Body of pancreas (tissue), 4 donors: ENCODE measurements around the gene PDLIM7. TPM values are rescaled to one million over a fixed set of nuclear protein-coding genes. Genes with fewer than 3 reads are reported as not detected.
A peak's percentile ranks its signal among the peaks of the same experiment; 100 is the strongest.

ENCODE experiments used
- ATAC-seq: fragments of 150-250 bp; one replicate; pipeline ENCODE4 v1.9.1; 2016
- DNase-seq, 4 donors: peaks; one replicate each; pipeline ENCODE4 v3.0.0-alpha.2; 2019
- H3K27ac ChIP-seq, 4 donors: fragments of 200-600 bp; sonication (generic); 1 replicate in 3 of 4; 2 replicates in 1 of 4; pipeline versions ENCODE4 v1.5.1 to v1.6.1; 2016 to 2019; ENCODE audit warnings: mild to moderate bottlenecking in 1 of 4, mixed read lengths in 1 of 4, moderate library complexity in 1 of 4
- H3K27me3 ChIP-seq, 2 donors: fragments of 200-600 bp; sonication (generic); one replicate each; pipeline ENCODE4 v1.6.0; 2016; ENCODE audit warnings: mild to moderate bottlenecking in 1 of 2
- H3K36me3 ChIP-seq, 2 donors: fragments of 200-600 bp; sonication (generic); replicated peaks in 1 of 2; 2 replicates each; pipeline ENCODE4 v1.5.1; 2016; ENCODE audit warnings: low read depth in 2 of 2; ENCODE audit not compliant: insufficient read depth in 1 of 2
- H3K4me1 ChIP-seq: fragments of 200-600 bp; sonication (generic); one replicate; pipeline ENCODE4 v1.6.0; 2016
- H3K4me3 ChIP-seq, 2 donors: fragments of 200-600 bp; sonication (generic); 1 replicate in 1 of 2; 2 replicates in 1 of 2; pipeline ENCODE4 v1.5.1; 2016 to 2019
- H3K9me3 ChIP-seq, 3 donors: fragments of 200-600 bp; sonication (generic); 1 replicate in 2 of 3; 2 replicates in 1 of 3; pipeline ENCODE4 v1.5.1; 2016
- POLR2A ChIP-seq, 3 donors: fragments of 450-650 bp; IDR thresholded peaks; one replicate each; pipeline ENCODE4 v1.6.1; 2016; ENCODE audit warnings: antibody characterized with exemption in 3 of 3, mild to moderate bottlenecking in 2 of 3
- whole genome bisulfite sequencing, 2 donors: methylation state at CpG; one replicate each; pipeline ENCODE4 v1.1.5; 2017; 5-methylcytosine and 5-hydroxymethylcytosine counted together
- intact Hi-C: fragments of 100-400 bp; cut with DNase I; formaldehyde crosslinking; loops from one replicate; pipeline ENCODE4 v1.15.1; 2023
- total RNA-seq, 2 donors: library from RNA; depleted of rRNA; stranded (reverse); fragments of >200 nt; gene quantifications; one replicate each; pipeline ENCODE4 v1.1.0, GENCODE V29; 2016
- TF ChIP-seq, protein P1 (sequence below), 7 experiments: fragments of 450-650 bp in 4 of 7; fragments of 200-600 bp in 3 of 7; sonication (generic) in 3 of 7; IDR thresholded peaks; one replicate each; pipeline ENCODE4 v1.5.1; 2016 to 2019; ENCODE audit warnings: antibody characterized with exemption in 7 of 7

The PDLIM7 gene
- total RNA-seq, 2 donors from 2014 or later = 7.3 to 15.8 TPM

DNA sequence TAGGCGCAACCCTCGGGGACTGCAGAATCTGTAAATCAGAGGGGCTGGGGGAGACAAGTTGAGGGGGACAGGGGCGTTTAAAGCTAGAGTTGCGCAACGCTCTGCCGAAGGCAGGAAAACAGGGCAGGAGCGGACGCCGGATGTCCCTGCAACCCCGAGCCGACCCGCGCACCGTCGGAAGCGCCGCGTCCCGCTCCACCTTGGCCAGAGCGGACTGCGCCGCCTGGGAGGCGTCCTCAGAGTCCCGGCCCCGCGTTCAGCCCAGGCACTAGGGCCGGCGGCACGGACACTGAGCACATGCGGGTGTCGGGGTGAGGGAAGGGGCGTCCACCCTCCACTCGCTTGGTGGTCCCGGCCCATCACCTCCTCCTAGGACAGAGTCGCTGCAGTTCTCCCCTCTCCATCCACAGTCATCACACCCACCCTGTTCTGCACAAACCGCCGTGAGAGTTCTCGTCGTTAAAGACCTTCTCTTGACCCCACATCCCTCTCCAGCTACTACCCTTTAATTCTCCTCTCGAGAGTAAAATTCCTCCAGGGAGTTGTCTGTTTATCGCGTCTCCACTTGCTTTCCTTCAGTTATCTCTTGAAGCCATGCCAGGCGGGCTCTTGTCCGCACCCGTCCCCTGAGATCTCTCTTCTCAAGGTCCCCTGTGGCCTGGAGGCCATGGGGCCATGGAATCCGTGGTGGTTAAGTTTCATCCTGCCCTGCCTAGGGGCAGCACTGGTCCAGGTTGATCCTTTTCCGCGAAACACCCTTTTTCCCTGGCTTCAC lies 796 bp upstream of the PDLIM7 start:
- 10 to 11% methylated on average over 41 to 44 of the region's 48 CpGs for WGBS, 2 donors
- DNase-seq (peak in 2 of 4 donors; percentile 26 to 47), ATAC-seq (peak; percentile 15)
- Histone ChIP-seq H3K27me3 (no peaks in the 10 kb centered on the region), H3K4me1 (peaks cover 34% of the 10 kb centered on the region), H3K9me3 (no peaks in the 10 kb centered on the region), H3K36me3 (no peaks in the 10 kb centered on the region), H3K4me3 (no peak overlapping the region), H3K27ac (peak overlapping the region in 2 of 4 donors; percentile 62 to 64)
- TF ChIP-seq, protein P1, sequence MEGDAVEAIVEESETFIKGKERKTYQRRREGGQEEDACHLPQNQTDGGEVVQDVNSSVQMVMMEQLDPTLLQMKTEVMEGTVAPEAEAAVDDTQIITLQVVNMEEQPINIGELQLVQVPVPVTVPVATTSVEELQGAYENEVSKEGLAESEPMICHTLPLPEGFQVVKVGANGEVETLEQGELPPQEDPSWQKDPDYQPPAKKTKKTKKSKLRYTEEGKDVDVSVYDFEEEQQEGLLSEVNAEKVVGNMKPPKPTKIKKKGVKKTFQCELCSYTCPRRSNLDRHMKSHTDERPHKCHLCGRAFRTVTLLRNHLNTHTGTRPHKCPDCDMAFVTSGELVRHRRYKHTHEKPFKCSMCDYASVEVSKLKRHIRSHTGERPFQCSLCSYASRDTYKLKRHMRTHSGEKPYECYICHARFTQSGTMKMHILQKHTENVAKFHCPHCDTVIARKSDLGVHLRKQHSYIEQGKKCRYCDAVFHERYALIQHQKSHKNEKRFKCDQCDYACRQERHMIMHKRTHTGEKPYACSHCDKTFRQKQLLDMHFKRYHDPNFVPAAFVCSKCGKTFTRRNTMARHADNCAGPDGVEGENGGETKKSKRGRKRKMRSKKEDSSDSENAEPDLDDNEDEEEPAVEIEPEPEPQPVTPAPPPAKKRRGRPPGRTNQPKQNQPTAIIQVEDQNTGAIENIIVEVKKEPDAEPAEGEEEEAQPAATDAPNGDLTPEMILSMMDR (IDR thresholded peaks at IDR 0.05) = no peak
- no peak for TF ChIP-seq POLR2A (IDR thresholded peaks at IDR 0.05)
- intact Hi-C loops = no loop called here

DNA sequence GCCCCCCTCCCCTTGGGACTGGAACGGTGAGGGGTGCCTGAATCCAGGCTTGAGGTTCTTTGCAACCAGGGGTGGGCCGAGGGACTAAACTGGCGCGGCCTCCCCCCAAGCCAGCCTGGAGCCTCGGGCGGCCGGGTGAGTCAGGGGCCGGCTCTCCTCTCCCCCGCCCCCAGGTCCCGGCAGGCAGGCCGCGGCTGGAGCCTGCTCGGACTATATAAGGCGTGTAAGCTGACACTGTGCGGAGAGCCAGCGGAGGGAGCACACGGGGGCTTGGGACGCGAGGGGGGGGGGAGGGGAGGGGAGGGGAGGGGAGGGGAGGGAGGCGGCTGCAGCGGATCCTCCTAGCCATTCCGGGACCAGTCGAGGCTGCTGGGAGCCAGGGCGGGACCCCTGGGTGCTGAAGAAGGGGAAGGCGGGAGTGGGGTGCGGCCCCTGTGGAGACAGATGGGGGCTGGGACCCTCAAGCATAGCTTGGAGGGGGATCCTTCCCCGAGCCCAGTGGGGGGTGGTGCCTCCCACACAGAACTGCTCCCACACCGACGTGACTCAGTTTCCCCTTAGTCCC lies 595 bp downstream of the PDLIM7 start:
- peak overlapping the region; percentile 23 to 74 for H3K4me3 ChIP-seq
- TF ChIP-seq POLR2A (IDR thresholded peaks at IDR 0.05) = no peak
- no peak for ATAC-seq
- WGBS, 2 donors = 0% methylated on average over 1 to 13 of the region's 29 CpGs
- intact Hi-C loops = no loop called here
- peak in 3 of 4 donors; percentile 57 to 70 (median 59) for DNase-seq
- H3K4me1 ChIP-seq = peaks cover 34% of the 10 kb centered on the region
- H3K27ac ChIP-seq = peak overlapping the region; percentile 44 to 64 (median 62)
- H3K9me3 ChIP-seq = no peaks in the 10 kb centered on the region
- no peaks in the 10 kb centered on the region for H3K27me3 ChIP-seq
- no peaks in the 10 kb centered on the region for H3K36me3 ChIP-seq

- Histone ChIP-seq H3K4me3 (no peak overlapping the region), H3K27ac (peak overlapping the region in 2 of 4 donors; percentile 31 to 41), H3K27me3 (no peaks in the 10 kb centered on the region), H3K9me3 (no peaks in the 10 kb centered on the region), H3K4me1 (peaks cover 34% of the 10 kb centered on the region), H3K36me3 (no peaks in the 10 kb centered on the region)
- DNase-seq (peak in 2 of 4 donors; percentile 46 to 56), ATAC-seq (no peak)
- intact Hi-C loops = no loop called here
- TF ChIP-seq, protein P1 (IDR thresholded peaks at IDR 0.05) = peak in 4 of 7 experiments; percentile 13 to 25 (median 18)
- TF ChIP-seq POLR2A (IDR thresholded peaks at IDR 0.05) = no peak
- WGBS, 2 donors = 19 to 35% methylated on average over 3 to 11 of the region's 12 CpGs
Measured at GRCh38 chr5:177496070-177496726, 1.2 kb downstream of the PDLIM7 start.

DNA sequence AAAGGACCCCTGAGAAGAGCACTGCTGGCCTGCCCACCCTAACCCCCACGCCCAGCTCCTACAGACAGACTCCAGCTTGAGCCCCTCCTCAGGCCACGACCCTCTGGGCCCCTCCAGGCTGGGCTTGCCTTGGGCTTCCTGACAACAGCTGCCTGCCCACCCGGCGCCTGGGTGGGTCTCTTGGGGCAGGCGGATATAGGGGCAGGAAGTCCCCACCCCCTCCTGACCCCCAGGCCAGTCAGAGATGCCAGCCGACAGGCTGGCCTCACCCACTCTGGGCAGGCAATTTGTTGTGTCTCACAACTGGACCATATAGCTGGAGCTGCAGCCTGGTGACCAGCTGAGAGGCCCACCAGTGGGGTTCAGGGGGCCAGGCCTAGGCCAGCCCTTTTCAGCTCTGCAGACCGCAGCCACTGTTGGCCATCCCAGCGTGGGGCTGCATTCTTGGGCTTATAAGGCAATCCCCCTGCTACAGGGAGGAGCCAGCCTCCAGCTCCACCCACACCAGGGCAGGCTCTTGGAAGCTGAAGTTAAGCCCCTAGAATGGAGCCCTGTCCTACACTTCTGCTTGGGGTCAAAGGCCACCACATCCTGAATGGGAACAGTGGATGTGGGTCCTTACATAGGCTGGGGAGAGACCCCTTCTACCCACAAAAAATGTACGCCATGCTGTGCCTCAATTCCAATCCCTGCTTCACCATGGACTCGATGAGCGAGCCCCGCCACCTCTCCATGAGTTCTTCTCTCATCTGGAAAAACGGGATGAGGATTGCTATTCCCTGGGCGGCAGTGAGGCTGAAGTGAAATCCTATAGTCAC lies 2.0 kb downstream of the PDLIM7 start:
- H3K27me3 ChIP-seq = no peaks in the 10 kb centered on the region
- DNase-seq (peak in 1 of 4 donors; percentile 44), ATAC-seq (no peak)
- 80 to 87% methylated on average over 10 to 12 of the region's 14 CpGs for WGBS, 2 donors
- H3K4me1 ChIP-seq = peaks cover 34% of the 10 kb centered on the region
- intact Hi-C loops = no loop called here
- no peaks in the 10 kb centered on the region for H3K9me3 ChIP-seq
- no peaks in the 10 kb centered on the region for H3K36me3 ChIP-seq
- H3K4me3 ChIP-seq = no peak overlapping the region
- TF ChIP-seq POLR2A (IDR thresholded peaks at IDR 0.05) = no peak
- peak overlapping the region in 2 of 4 donors; percentile 20 to 36 for H3K27ac ChIP-seq

DNA sequence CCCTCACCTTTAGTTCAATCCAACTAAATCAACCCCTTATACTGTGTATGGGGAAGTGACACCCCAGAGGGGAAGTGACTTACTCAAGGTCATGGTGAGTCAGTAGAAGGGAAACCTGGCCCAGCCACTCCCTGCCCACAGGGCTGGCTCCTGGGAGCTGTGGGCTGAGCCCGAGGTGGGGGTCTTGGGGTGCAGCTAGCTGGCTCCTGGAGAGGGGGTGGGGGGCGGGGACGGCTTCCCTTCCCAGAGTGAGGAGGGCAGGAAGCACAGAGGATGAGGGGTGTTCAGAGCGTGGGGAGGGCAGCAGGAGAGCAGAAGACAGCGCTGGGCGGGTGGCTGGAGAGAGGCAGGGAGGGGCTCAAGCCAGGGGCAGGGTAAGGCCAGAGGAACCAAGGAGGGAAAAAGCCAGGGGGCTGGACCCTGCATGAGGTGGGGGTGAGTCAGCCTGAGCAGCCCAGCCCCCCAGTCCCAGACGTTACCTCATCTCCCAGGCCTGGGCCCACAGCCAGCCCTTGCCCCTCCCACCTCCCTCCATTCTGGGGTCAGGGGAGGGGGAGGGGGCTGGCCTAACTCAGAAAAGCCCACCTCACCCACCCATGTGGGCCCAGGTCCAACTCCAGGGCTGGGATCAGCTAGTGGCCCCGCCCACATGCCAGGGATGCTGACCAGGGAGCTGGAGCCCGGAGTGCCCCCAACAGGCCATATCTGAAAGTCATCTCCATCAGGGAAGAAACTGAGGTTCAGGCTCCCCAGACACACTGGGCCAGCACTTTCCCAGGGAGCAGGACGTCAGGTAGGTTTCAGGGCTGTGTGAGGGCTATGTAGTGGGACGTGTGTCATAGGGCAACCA lies 2.8 kb downstream of the PDLIM7 start:
- WGBS, 2 donors = 61 to 75% methylated on average over 4 to 10 of the region's 11 CpGs
- H3K36me3 ChIP-seq = no peaks in the 10 kb centered on the region
- ATAC-seq (no peak), DNase-seq (peak in 3 of 4 donors; percentile 33 to 55 (median 48))
- H3K9me3 ChIP-seq = no peaks in the 10 kb centered on the region
- TF ChIP-seq, protein P1 (IDR thresholded peaks at IDR 0.05) = no peak
- TF ChIP-seq POLR2A (IDR thresholded peaks at IDR 0.05) = no peak
- H3K4me1 ChIP-seq = peaks cover 34% of the 10 kb centered on the region
- intact Hi-C loops = no loop called here
- H3K4me3 ChIP-seq = no peak overlapping the region
- H3K27ac ChIP-seq = peak overlapping the region in 2 of 4 donors; percentile 20 to 36
- no peaks in the 10 kb centered on the region for H3K27me3 ChIP-seq
